ENCODE measurements around the gene FES.
A peak's percentile ranks its signal among the peaks of the same experiment; 100 is the strongest.
"Not testable (repeated sequence)": the region's sequence is repeated elsewhere in the genome, so short reads cannot be mapped to it uniquely, and the experiment has no call there.

FES gene

GRCh38 chr15:90893175-90894090 lies 9.1 kb downstream of the FES start:
- no peak for TF ChIP-seq EZH2phosphoT487 (IDR thresholded peaks at IDR 0.05; ENCODE audit: borderline replicate concordance, low read length)
- TF ChIP-seq, protein P1, sequence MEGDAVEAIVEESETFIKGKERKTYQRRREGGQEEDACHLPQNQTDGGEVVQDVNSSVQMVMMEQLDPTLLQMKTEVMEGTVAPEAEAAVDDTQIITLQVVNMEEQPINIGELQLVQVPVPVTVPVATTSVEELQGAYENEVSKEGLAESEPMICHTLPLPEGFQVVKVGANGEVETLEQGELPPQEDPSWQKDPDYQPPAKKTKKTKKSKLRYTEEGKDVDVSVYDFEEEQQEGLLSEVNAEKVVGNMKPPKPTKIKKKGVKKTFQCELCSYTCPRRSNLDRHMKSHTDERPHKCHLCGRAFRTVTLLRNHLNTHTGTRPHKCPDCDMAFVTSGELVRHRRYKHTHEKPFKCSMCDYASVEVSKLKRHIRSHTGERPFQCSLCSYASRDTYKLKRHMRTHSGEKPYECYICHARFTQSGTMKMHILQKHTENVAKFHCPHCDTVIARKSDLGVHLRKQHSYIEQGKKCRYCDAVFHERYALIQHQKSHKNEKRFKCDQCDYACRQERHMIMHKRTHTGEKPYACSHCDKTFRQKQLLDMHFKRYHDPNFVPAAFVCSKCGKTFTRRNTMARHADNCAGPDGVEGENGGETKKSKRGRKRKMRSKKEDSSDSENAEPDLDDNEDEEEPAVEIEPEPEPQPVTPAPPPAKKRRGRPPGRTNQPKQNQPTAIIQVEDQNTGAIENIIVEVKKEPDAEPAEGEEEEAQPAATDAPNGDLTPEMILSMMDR (IDR thresholded peaks at IDR 0.05; ENCODE audit: low read depth, low read length, poor library complexity, severe bottlenecking) = peak; percentile 69
- no peaks in the 10 kb centered on the region for H4K20me1 ChIP-seq (ENCODE audit: control insufficient read depth, insufficient read depth, low read depth, low read length)

DNA sequence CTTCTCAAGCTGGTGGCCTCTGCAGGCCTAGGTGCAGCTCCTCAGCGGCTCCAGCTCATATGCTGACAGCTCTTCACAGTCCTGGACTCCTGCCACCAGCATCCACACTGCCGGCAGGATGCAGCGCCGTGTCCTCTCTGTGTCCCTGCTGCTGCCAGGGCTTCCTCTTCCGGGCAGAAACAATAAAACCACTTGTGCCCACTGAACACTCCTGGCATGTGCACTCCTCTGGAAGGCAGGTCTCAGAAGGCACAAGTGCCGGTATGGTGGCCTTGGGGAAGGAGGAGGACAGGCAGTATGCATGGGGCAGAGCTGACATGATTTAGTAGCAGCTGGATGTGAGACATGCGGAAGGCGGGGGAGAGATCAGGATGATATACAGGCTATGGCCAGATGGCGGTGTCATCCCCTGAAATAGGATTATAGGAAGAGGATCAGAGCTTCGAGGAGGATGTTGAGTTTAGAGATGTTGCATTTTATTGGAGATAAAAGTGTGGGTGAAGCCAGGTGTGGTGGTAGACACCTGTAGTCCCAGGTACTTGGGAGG lies 11.3 kb downstream of the FES start:
- H4K20me1 ChIP-seq (ENCODE audit: control insufficient read depth, insufficient read depth, low read depth, low read length) = no peaks in the 10 kb centered on the region
- no peaks in the 10 kb centered on the region for H3K79me2 ChIP-seq (ENCODE audit: control insufficient read depth, low read length)
- no peaks in the 10 kb centered on the region for H3K9me2 ChIP-seq (replicated peaks; ENCODE audit: control insufficient read depth, low read length)
- H3K27me3 ChIP-seq (ENCODE audit: control insufficient read depth, low read length) = no peaks in the 10 kb centered on the region
- H3F3A ChIP-seq (ENCODE audit: control insufficient read depth, insufficient read depth) = peaks cover 18% of the 10 kb centered on the region
- H3K4me3 ChIP-seq (ENCODE audit: low read length) = no peak overlapping the region; the same call in 1 of the 2 replicates
- peak overlapping the region; percentile 90 for H3K27ac ChIP-seq (ENCODE audit: low read depth, low read length)
- H3K4me2 ChIP-seq (ENCODE audit: low read length) = peak overlapping the region; percentile 77
- no peak for TF ChIP-seq EZH2phosphoT487 (IDR thresholded peaks at IDR 0.05; ENCODE audit: borderline replicate concordance, low read length)
- TF ChIP-seq, protein P1 (IDR thresholded peaks at IDR 0.05; ENCODE audit: low read depth, low read length, poor library complexity, severe bottlenecking) = no peak
- H3K9me3 ChIP-seq (ENCODE audit: control insufficient read depth, insufficient read depth, low read length) = no peaks in the 10 kb centered on the region
- H3K4me1 ChIP-seq (ENCODE audit: control insufficient read depth, low read length) = peaks cover 47% of the 10 kb centered on the region
- peaks cover 42% of the 10 kb centered on the region for H3K36me3 ChIP-seq (ENCODE audit: control insufficient read depth, low read length)

More at GRCh38 chr15:90893175-90894090, 9.1 kb downstream of the FES start:
- Histone ChIP-seq H3K4me3 (ENCODE audit: low read length) (no peak overlapping the region), H3K27me3 (ENCODE audit: control insufficient read depth, low read length) (no peaks in the 10 kb centered on the region), H3F3A (ENCODE audit: control insufficient read depth, insufficient read depth) (peaks cover 18% of the 10 kb centered on the region), H3K79me2 (ENCODE audit: control insufficient read depth, low read length) (no peaks in the 10 kb centered on the region), H3K9me2 (replicated peaks; ENCODE audit: control insufficient read depth, low read length) (no peaks in the 10 kb centered on the region), H3K27ac (ENCODE audit: low read depth, low read length) (no peak overlapping the region), H3K9me3 (ENCODE audit: control insufficient read depth, insufficient read depth, low read length) (no peaks in the 10 kb centered on the region), H3K4me1 (ENCODE audit: control insufficient read depth, low read length) (peaks cover 44% of the 10 kb centered on the region), H3K36me3 (ENCODE audit: control insufficient read depth, low read length) (peaks cover 51% of the 10 kb centered on the region), H3K4me2 (ENCODE audit: low read length) (no peak overlapping the region)

- not testable (repeated sequence) for H4K20me1 ChIP-seq (ENCODE audit: control insufficient read depth, insufficient read depth, low read depth, low read length); H3K27me3 ChIP-seq (ENCODE audit: control insufficient read depth, low read length); H3K9me3 ChIP-seq (ENCODE audit: control insufficient read depth, insufficient read depth, low read length); H3K79me2 ChIP-seq (ENCODE audit: control insufficient read depth, low read length); H3K9me2 ChIP-seq (replicated peaks; ENCODE audit: control insufficient read depth, low read length)
- Histone ChIP-seq H3K4me1 (ENCODE audit: control insufficient read depth, low read length) (peaks cover 58% of the 10 kb centered on the region), H3K36me3 (ENCODE audit: control insufficient read depth, low read length) (peaks cover 31% of the 10 kb centered on the region), H3K4me3 (ENCODE audit: low read length) (peak overlapping the region; percentile 61), H3K27ac (ENCODE audit: low read depth, low read length) (peak overlapping the region; percentile 90), H3K4me2 (ENCODE audit: low read length) (peak overlapping the region; percentile 77), H3F3A (ENCODE audit: control insufficient read depth, insufficient read depth) (peaks cover 18% of the 10 kb centered on the region)
These were observed 12.9 kb downstream of the FES start for GRCh38 chr15:90897131-90897655.

Data from DOHH2 (cell line).